K562 (cell line): Measurements from ENCODE around the gene CYP1B1. TPM values are rescaled to one million over a fixed set of nuclear protein-coding genes. Genes with fewer than 3 reads are reported as not detected.

ENCODE experiments used
- ATAC-seq: fragments of 200-7000 bp; cut with Tn5 transposase; 3 replicates; pipeline ENCODE4 v1.9.1; 2020; ENCODE audit warnings: moderate library complexity
- BruUV-seq: library from RNA; stranded (reverse); fragments of 400-500 nt; replicated peaks from 2 replicates; lab custom pipeline; 2021; lab: Mats Ljungman, UMichigan
- CTCF ChIA-PET: fragments of 300-600 bp; formaldehyde crosslinking; extraction: SDS; loops from one replicate; lab custom pipeline; 2021; ENCODE audit warnings: low intra/inter-chr PET ratio; lab: Yijun Ruan, JAX
- POLR2A ChIA-PET: fragments of 300-600, 350-650 bp; sonication (Branson Sonifier 250); formaldehyde crosslinking; extraction: SDS; loops from one replicate; lab custom pipeline; 2021; ENCODE audit warnings: antibody characterized with exemption, inconsistent platforms; lab: Yijun Ruan, JAX
- DNase-seq, 4 experiments: peaks; one replicate each; pipeline versions ENCODE4 v3.0.0 to v3.0.0-alpha.2; 2011 to 2018; ENCODE audit warnings: low spot score in 3 of 4, mixed read lengths in 3 of 4; ENCODE audit errors: extremely low read depth in 1 of 4
- FAIRE-seq: peaks from 2 replicates; lab custom pipeline; 2011; peaks lifted over from hg19 to GRCh38; lab: Jason Lieb, UNC
- H2AFZ ChIP-seq: 2 replicates; pipeline ENCODE4 v1.6.0; 2011; ENCODE audit warnings: low read depth, low read length, control low read depth, inconsistent platforms
- H3K27ac ChIP-seq: fragments of 200-600 bp; 3 replicates; pipeline ENCODE4 v1.8.0; 2011; ENCODE audit warnings: low read depth, mild to moderate bottlenecking, control low read depth, inconsistent platforms, low read length, moderate library complexity, mixed read lengths; ENCODE audit errors: extremely low read depth
- H3K27me3 ChIP-seq, 2 experiments: fragments of 300-600 bp in 1 of 2; 2 replicates in 1 of 2; 3 replicates in 1 of 2; pipeline versions ENCODE4 v1.6.0 to v1.8.0; 2011; ENCODE audit warnings: inconsistent platforms in 2 of 2, low read length in 2 of 2, mild to moderate bottlenecking in 1 of 2, mixed read lengths in 1 of 2, moderate library complexity in 1 of 2; ENCODE audit not compliant: control insufficient read depth in 2 of 2, insufficient read depth in 2 of 2
- H3K36me3 ChIP-seq: fragments of 300-600 bp; 3 replicates; pipeline ENCODE4 v1.8.0; 2011; ENCODE audit warnings: mild to moderate bottlenecking, low read length, inconsistent platforms; ENCODE audit not compliant: control insufficient read depth, insufficient read depth
- H3K4me1 ChIP-seq, 2 experiments: fragments of 200-600 bp in 1 of 2; replicated peaks in 1 of 2; 2 replicates in 1 of 2; 3 replicates in 1 of 2; pipeline versions ENCODE4 v1.5.1 to v1.8.0; 2011; ENCODE audit warnings: inconsistent platforms in 2 of 2, low read length in 2 of 2, mild to moderate bottlenecking in 1 of 2, mixed read lengths in 1 of 2, moderate library complexity in 1 of 2; ENCODE audit not compliant: control insufficient read depth in 2 of 2, insufficient read depth in 2 of 2
- H3K4me2 ChIP-seq: 2 replicates; pipeline ENCODE4 v1.6.1; 2011; ENCODE audit warnings: low read length, control low read depth, inconsistent platforms, mixed read lengths; ENCODE audit not compliant: insufficient read depth
- H3K4me3 ChIP-seq: fragments of 200-600 bp; sonication (generic), shearing (Covaris generic); 2 replicates; pipeline ENCODE4 v1.5.1; 2016; ENCODE audit warnings: control low read depth, inconsistent platforms
- H3K79me2 ChIP-seq: fragments of 200-600 bp; 3 replicates; pipeline ENCODE4 v1.8.0; 2011; ENCODE audit warnings: low read length, inconsistent platforms; ENCODE audit not compliant: control insufficient read depth, insufficient read depth
- H3K9ac ChIP-seq, 2 experiments: 2 replicates each; pipeline versions ENCODE4 v1.6.0 to v1.6.1; 2011; ENCODE audit warnings: low read depth in 2 of 2, low read length in 2 of 2, control low read depth in 1 of 2, inconsistent platforms in 1 of 2, mild to moderate bottlenecking in 1 of 2, mixed read lengths in 1 of 2; ENCODE audit not compliant: insufficient read depth in 1 of 2
- H3K9me1 ChIP-seq: one replicate; pipeline ENCODE4 v1.6.0; 2011; ENCODE audit warnings: inconsistent platforms, mild to moderate bottlenecking, low read length, moderate library complexity; ENCODE audit not compliant: control insufficient read depth, insufficient read depth
- H3K9me3 ChIP-seq: replicated peaks from 2 replicates; pipeline ENCODE4 v1.5.1; 2011; ENCODE audit warnings: low read depth, low read length, inconsistent platforms; ENCODE audit not compliant: control insufficient read depth, insufficient read depth
- H4K20me1 ChIP-seq: replicated peaks from 2 replicates; pipeline ENCODE4 v1.6.1; 2011; ENCODE audit warnings: low read length, inconsistent platforms, mixed read lengths; ENCODE audit not compliant: control insufficient read depth, insufficient read depth
- CBX3 ChIP-seq, 2 experiments: IDR thresholded peaks; 1 replicate in 1 of 2; 2 replicates in 1 of 2; pipeline ENCODE4 v1.6.1; 2012; ENCODE audit warnings: inconsistent platforms in 2 of 2, low read length in 2 of 2, borderline replicate concordance in 1 of 2, control low read depth in 1 of 2
- POLR2AphosphoS5 ChIP-seq: IDR thresholded peaks from 2 replicates; pipeline ENCODE4 v1.6.1; 2011; ENCODE audit warnings: mild to moderate bottlenecking, low read depth, low read length, moderate library complexity; ENCODE audit not compliant: control insufficient read depth, insufficient read depth
- RCOR1 ChIP-seq, 2 experiments: IDR thresholded peaks; 2 replicates each; pipeline ENCODE4 v1.6.1; 2012; ENCODE audit warnings: low read depth in 2 of 2, low read length in 2 of 2, borderline replicate concordance in 1 of 2, improper control_type of control experiment in 1 of 2
- SPI1 ChIP-seq: IDR thresholded peaks from 2 replicates; pipeline ENCODE4 v1.6.1; 2011; ENCODE audit warnings: low read depth, low read length, control low read depth, borderline replicate concordance
- WGBS: fragments of 100-300 bp; shearing (Covaris generic); methylation state at CpG from one replicate; pipeline ENCODE4 v1.1.6; 2016; ENCODE audit warnings: low coverage, mixed read lengths; ENCODE audit not compliant: insufficient coverage; ENCODE audit errors: missing lambda C conversion rate; 5-methylcytosine and 5-hydroxymethylcytosine counted together
- in situ Hi-C: fragments of 300-500 bp; cut with MboI; formaldehyde crosslinking; loops from 4 replicates; pipeline ENCODE4 v1.15.0; 2018; ENCODE audit warnings: inconsistent platforms, mixed read lengths
- intact Hi-C: fragments of 100-400 bp; cut with micrococcal nuclease; formaldehyde crosslinking; loops from 2 replicates; pipeline ENCODE4 v1.14.2; 2022
- polyA plus RNA-seq, 8 experiments: library from polyadenylated mRNA; depleted of rRNA in 4 of 8; stranded (reverse) in 5 of 8; unstranded in 3 of 8; fragments of >200 nt; fragmentation: Nextera tagmentation in 2 of 8; fragmentation: Illumina TruSeq in 1 of 8; extraction: Ambion mirVana in 2 of 8; extraction: Trizol in 1 of 8; gene quantifications; 2 replicates each; pipeline versions ENCODE4 v1.2.1 to v1.2.3, GENCODE V29; 2011 to 2014; ENCODE audit warnings: inconsistent platforms in 1 of 8, missing spikeins in 1 of 8
- total RNA-seq, 7 experiments: library from RNA; depleted of rRNA in 6 of 7; stranded (reverse); fragments of >200 nt in 6 of 7; fragmentation: Illumina TruSeq in 2 of 7; extraction: Trizol in 2 of 7; gene quantifications; 2 replicates each; pipeline versions ENCODE4 v1.2.1 to v1.2.3, GENCODE V29; 2011 to 2021; ENCODE audit warnings: low replicate concordance in 1 of 7
- TF ChIP-seq, protein P1 (sequence below): sonication (generic); formaldehyde crosslinking; IDR thresholded peaks from 2 replicates; pipeline ENCODE4 v1.8.0; 2022; ENCODE audit warnings: mild to moderate bottlenecking, low read depth, missing genetic modification reagents

CYP1B1 gene
- total and polyA plus RNA-seq, 9 of the 15 experiments (the other 6 are each of a cell fraction or from before 2014, with no cell fraction given), result 0.07 TPM; not detected in 8

DNA sequence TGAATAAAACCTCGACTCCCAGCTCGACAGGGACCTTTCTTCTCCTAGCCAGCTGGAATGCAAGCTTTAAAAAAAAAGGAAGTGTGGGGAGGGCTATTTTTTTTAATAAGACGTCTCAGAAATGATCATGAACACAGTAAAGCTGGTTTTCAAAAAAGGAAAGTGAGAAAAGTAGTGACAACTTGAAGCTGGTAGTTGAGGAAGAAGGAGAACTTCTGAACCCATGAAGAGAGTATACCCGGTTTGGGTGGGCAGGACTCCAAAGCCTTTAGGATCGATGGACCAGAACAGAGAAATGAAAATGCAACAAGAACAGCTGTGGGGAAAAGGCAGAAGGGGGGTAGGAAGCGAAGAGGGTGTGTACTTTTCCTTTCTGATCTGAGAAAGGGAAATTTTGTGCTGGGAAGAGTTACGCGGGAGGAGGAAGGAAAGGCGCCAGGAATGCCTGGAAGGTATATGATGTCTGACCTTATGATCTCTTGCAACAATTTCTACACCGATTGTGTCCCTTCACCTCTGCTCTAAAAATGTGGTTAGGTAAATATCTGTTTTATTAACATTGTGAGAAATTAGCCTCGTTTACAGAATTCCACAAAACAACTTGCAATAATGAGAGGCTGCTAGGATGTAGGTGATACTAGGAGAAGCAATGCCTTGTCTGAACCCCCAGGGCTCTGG lies 22.6 kb upstream of the CYP1B1 start:
- BruUV-seq, result no TSS peak
- H3K4me2 ChIP-seq, result no peak overlapping the region

DNA sequence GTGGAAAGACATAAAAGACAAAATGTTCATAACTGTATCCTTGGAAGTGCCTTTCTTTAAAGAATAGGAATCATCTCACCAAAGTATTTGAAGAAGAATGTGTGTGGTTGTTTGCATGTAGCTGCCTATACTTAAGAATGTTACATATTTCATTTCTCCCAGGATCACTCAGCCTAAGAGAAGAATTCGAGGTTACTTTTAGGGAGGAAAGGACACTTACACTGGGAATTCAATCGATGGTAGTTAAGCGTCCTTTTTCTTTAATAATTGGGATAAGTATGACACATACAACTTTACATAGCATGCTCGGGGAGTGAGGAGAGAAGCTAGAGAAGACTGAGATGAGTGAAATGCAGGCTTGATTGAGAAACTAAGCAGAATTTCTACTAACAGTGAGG lies 22.0 kb upstream of the CYP1B1 start:
- FAIRE-seq, result no peak
- no peak overlapping the region for H3K4me2 ChIP-seq
- no peak overlapping the region for H2AFZ ChIP-seq
- H3K4me3 ChIP-seq, result no peak overlapping the region
- H3K9ac ChIP-seq, result no peak overlapping the region
- H3K27ac ChIP-seq, result no peak overlapping the region
- POLR2A ChIA-PET, result interaction anchor here (0.7 kb wide), 2 partner anchors 8 to 74 kb away, joined by 3 read pairs; no protein-coding TSS in a partner anchor
- TF ChIP-seq POLR2AphosphoS5 (no peak), RCOR1 (IDR thresholded peaks at IDR 0.05; ENCODE audit: borderline replicate concordance in 1 of 2, low read depth in 2 of 2, low read length in 2 of 2) (no peak), CBX3 (IDR thresholded peaks at IDR 0.05; ENCODE audit: borderline replicate concordance in 1 of 2, low read length in 2 of 2) (no peak)
- H3K9me3 ChIP-seq, result no peaks in the 10 kb centered on the region
- DNase-seq, result no peak
- no peaks in the 10 kb centered on the region for H3K79me2 ChIP-seq
- no peak for ATAC-seq
- 2% methylated on average over 4 of the region's 4 CpGs for WGBS
- H3K36me3 ChIP-seq, result no peaks in the 10 kb centered on the region
- H3K4me1 ChIP-seq, result no peaks in the 10 kb centered on the region
- in situ Hi-C loops (no loop called here), intact Hi-C loops (no loop called here)
- H3K27me3 ChIP-seq, result peaks cover 16 to 21% of the 10 kb centered on the region in 2 experiments; a peak in 4 of 5 replicates
- CTCF ChIA-PET, result no interaction called here
- no TSS peak for BruUV-seq
- H4K20me1 ChIP-seq, result no peaks in the 10 kb centered on the region
- H3K9me1 ChIP-seq, result no peaks in the 10 kb centered on the region

More for the DNA sequence above, 22.6 kb upstream of the CYP1B1 start:
- intact Hi-C loops (no loop called here), in situ Hi-C loops (no loop called here)
- H3K9me1 ChIP-seq, result no peaks in the 10 kb centered on the region
- ChIA-PET CTCF (no interaction called here), POLR2A (interaction anchor here (0.7 kb wide), 3 partner anchors 9 to 74 kb away, joined by 3 to 4 read pairs (median 3); no protein-coding TSS in a partner anchor)
- DNase-seq, result no peak
- WGBS, result 2% methylated on average over 8 of the region's 11 CpGs
- no peaks in the 10 kb centered on the region for H4K20me1 ChIP-seq
- FAIRE-seq, result no peak
- H3K79me2 ChIP-seq, result no peaks in the 10 kb centered on the region
- peak; percentile 45; the same call in 1 of the 2 replicates for TF ChIP-seq SPI1
- TF ChIP-seq, protein P1, sequence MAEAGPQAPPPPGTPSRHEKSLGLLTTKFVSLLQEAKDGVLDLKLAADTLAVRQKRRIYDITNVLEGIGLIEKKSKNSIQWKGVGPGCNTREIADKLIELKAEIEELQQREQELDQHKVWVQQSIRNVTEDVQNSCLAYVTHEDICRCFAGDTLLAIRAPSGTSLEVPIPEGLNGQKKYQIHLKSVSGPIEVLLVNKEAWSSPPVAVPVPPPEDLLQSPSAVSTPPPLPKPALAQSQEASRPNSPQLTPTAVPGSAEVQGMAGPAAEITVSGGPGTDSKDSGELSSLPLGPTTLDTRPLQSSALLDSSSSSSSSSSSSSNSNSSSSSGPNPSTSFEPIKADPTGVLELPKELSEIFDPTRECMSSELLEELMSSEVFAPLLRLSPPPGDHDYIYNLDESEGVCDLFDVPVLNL (CRISPR knock-in tag), result no peak
- H2AFZ ChIP-seq, result no peak overlapping the region
- H3K4me3 ChIP-seq, result no peak overlapping the region
- H3K27ac ChIP-seq, result no peak overlapping the region
- no peaks in the 10 kb centered on the region for H3K4me1 ChIP-seq
- no peak overlapping the region for H3K9ac ChIP-seq
- no peak for ATAC-seq
- H3K27me3 ChIP-seq, result peaks cover 16 to 21% of the 10 kb centered on the region in 2 experiments; a peak in 4 of 5 replicates
- no peaks in the 10 kb centered on the region for H3K36me3 ChIP-seq
- H3K9me3 ChIP-seq, result no peaks in the 10 kb centered on the region
